Activated T-cell treated with anti-CD3 and anti-CD28 coated beads for 24 hours (primary cell): Measurements from ENCODE around the gene PRKCQ.

ENCODE experiments used
- DNase-seq: peaks from one replicate; pipeline ENCODE4 v3.0.0-alpha.2; 2020; ENCODE audit warnings: low read depth

PRKCQ gene

GRCh38 chr10:6567203-6567703 lies 12.8 kb downstream of the PRKCQ start:
- no peak for DNase-seq

GRCh38 chr10:6565588-6565987 lies 14.5 kb downstream of the PRKCQ start:
- no peak for DNase-seq

- DNase-seq: no peak
Measured at GRCh38 chr10:6564367-6564766, 15.7 kb downstream of the PRKCQ start.

GRCh38 chr10:6563731-6564130 lies 16.3 kb downstream of the PRKCQ start:
- no peak for DNase-seq

GRCh38 chr10:6563075-6563474 lies 17.0 kb downstream of the PRKCQ start:
- peak; percentile 38 for DNase-seq

- no peak for DNase-seq
Measured at GRCh38 chr10:6562221-6562620, 17.9 kb downstream of the PRKCQ start.

GRCh38 chr10:6561552-6561951 lies 18.5 kb downstream of the PRKCQ start:
- DNase-seq: no peak

DNA sequence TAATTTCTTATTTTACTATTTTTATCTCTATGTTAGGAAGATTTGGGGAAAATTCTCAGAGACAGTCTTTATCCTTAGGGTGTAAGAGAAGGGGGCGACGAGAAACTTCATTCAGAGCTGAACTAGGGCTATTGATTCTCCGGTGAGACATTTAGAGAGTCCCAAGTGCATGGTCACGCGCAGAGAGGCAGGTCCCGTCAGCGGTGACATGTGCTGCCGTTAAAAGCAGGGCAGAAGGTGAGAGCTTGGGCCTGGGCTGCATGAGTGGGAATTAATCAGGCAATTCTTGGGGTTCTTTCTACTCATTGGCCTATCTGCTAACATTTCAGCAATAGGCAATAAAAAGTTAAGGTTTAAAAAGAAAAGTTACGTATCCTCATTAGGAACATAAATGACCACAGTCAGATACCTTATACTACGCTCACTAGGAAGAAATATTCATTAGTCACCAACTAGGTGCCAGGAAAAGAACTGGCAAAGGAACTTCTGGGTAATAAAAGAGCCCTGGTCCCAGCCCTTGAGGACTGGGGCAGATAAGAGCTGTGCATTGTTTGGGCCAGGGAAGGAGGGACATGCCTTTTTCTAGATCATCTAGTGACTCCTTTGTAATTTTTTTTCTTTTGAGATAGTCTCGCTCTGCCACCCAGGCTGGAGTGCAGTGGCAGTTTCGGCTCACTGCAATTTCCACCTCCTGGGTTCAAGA lies 21.2 kb downstream of the PRKCQ start:
- no peak for DNase-seq

DNA sequence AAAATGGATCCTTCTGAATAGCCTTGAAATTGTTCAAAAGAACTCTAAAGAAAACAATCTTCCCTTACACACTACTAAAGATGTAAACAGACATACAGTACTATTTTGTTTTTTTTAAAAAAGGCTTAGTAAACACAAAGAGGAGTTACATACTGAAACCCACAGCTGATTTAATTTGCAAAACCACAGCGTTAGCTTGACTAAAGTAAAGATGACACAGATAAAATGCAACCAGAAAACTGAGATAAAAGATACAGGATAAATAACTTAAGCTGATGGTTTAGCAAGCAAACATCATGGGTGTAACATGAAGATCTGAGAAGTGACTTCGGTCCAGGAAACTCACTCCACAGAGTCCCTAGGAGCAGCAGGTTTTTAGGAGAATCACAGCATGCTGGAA lies 21.8 kb downstream of the PRKCQ start:
- DNase-seq: no peak

- no peak for DNase-seq
Measured at GRCh38 chr10:6553937-6554336, 26.1 kb downstream of the PRKCQ start.

DNA sequence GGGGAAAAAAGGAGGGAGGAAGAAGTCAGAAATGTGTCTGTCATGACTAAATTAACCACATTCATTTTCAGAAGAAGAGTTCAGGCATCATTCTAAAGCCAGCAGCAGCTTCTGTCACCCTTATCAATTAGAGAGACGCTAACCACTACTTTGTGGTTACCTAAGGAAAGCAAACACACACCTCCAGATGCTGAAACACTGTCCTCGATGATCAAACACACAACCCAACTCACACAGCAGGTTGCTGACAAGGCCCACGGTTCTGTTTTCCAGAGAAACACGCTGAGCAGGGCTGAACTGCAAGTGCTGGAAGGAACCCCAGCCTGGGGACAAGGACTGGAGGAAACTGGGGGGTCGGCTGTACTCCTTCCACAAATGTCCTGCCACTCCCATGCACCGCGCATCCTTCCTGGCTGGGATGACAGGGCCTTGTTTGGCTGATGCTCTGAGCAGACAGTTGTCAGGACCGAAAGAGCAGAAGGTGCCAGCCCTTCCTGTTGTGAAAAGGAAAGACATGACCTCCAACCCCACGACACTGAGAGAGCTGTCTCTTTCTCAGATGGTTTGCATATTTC lies 36.6 kb downstream of the PRKCQ start:
- peak; percentile 53 for DNase-seq

DNA sequence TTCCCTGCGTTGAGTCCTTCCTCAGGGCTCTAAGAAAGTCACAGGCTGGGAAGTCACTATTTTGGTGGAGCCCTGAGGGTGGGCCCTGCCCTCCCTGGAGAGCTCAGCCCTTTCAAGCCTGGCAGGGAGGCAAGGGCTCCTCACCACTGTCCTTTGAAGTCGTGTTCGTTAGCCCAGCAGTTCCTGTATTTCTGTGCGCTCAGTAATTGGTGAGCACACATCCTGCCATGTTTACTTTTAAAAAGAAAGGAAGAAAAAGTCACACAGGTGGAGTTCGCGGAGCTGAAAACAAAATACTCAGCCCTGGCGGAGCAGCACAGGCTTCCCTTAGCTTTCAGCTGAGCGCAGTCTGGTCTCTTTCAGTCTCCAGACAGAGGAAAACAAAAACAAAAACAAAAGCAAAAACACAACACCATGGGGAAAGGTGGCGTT lies 37.1 kb downstream of the PRKCQ start:
- no peak for DNase-seq

DNA sequence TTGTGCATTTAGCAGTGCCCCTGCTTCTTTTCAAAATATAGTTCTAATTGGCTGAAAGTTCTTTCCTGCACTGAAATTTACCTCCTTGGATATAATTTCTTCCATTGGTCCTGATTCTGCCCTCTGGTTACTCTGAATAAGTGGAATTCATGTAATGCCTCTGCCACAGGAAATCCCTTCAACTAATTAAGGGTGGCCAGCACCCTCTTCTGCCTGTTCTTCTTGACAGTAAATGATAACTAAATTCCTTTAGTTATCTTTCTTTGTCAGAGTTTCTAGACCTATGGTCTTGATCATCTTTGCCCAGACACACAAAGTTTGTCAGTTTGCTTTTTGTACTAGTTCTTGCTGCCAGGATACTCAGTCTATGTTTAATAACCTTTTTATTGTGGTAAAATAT lies 40.2 kb downstream of the PRKCQ start:
- no peak for DNase-seq

- no peak for DNase-seq
Measured at GRCh38 chr10:6537770-6538169, 42.3 kb downstream of the PRKCQ start.

DNA sequence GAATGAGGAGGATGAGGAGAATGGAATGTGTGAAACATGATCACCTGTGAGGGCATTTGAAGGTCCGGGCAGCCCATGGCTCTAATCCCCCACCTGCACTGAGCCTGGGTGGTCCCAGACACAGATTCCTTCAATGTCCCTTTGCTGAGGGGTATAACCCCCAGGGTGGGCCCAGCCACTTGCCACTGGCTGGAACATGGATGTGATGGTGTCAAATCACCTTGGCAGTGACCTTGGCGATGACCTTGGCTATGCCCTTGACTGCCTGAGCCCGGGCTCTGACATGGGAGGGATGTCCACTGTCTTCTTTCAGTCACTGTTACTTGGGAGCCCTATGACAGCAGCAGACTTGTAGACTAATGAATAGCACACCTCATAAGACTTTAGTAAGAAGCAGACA lies 44.0 kb downstream of the PRKCQ start:
- DNase-seq: no peak

- DNase-seq: no peak
Measured at GRCh38 chr10:6535156-6535764, 44.8 kb downstream of the PRKCQ start.

GRCh38 chr10:6532321-6532720 lies 47.8 kb downstream of the PRKCQ start:
- DNase-seq: no peak

DNA sequence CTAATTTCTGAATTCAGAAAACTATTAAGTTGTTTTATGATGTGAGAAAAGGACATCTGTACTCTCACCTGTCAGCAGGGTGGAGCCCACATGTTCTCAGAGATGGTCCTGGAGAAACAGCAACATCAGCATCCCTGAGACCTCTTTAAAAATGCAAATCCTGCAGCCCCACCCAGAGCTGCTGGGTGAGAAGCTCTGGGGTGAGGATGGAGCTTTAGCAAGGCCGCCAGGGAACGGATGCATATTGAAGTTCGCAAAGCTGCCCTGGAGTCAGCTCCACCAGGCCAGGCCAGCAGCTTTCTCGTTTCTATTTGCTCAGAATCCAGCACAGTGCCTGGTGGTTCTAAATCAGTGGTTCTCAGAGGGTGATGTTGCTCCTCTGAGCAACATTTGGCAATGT lies 49.1 kb downstream of the PRKCQ start:
- no peak for DNase-seq

DNA sequence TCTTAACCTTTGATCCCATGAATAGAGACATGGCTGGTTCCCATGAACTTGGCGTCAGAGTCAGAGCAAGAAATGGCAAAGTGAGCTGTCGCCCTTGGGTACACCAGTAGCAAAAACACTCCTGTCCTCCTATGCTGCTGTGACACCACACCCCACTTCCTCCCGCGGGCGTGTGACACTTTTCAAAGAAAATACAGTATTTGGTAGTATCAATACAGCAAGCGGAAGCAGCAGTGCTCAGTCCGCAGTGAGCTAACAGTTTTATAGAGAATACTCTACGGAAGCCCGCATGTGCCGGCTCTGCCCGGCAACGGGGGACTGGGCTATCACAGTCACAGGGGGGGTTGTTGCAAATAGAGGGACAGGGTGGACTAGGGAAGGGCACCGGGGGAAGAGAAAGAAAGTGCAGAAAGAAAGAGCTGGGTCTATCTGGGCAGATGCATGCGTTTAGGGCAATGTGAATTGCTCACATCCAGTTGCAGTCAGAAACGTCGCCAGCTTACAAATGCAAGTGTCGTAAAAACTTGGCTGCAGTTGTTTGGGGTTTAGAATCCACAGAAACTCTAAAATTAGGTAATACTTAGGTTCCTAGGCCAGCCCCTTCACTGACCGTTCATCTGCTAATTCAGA lies 49.8 kb downstream of the PRKCQ start:
- peak; percentile 61 for DNase-seq

DNA sequence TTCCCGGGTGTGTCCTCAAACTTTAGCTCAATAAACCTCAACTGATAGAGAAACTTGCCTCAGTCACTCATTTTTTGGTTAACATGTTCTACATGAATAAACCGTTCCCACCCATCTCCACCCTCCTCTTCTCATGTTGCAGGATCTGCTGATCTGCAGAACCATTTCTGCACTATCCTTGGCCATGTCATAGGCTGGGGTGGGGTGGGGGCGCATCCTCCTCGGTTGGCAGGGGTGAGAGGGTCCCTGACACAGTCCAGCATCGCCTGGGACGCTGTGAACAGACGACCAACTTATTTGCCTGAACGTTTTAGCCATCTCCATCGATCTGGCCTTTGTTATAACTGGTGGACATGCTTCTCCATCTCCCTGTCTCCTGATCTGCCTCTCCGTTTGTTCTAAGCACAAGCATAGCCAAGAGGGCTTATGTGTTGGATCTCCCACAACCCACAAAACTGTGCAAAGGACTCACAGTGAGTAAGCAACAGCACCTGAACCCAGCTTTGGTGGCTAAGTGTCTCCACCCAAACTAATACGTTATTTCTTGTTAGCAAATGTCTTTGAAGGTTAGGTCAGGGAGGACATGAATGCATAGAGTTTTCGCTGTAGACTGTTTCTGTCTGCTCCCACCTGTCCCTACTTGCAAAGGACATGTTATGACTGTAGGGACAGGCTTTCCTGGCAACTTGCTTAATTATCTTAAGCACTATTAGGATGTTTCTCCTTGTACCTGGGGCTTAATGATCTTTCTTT lies 51.7 kb downstream of the PRKCQ start:
- DNase-seq: no peak

- DNase-seq: no peak
Measured at GRCh38 chr10:6525599-6526165, 54.4 kb downstream of the PRKCQ start.

GRCh38 chr10:6522230-6522629 lies 57.8 kb downstream of the PRKCQ start:
- no peak for DNase-seq
